Endothelial cell of umbilical vein (primary cell): ENCODE data around the gene ZNF143.

Experiments used
- CTCF ChIP-seq, 2 donors: IDR thresholded peaks; 1 replicate in 1 of 2; 2 replicates in 1 of 2; pipeline ENCODE4 v1.5.1; 2011; ENCODE audit warnings: low read length in 2 of 2, mild to moderate bottlenecking in 2 of 2, moderate library complexity in 2 of 2, control low read depth in 1 of 2, inconsistent platforms in 1 of 2, low read depth in 1 of 2; ENCODE audit not compliant: insufficient read depth in 1 of 2; ENCODE audit errors: extremely low read depth in 1 of 2
- EZH2 ChIP-seq: IDR thresholded peaks from 2 replicates; pipeline ENCODE4 v1.6.1; 2012; ENCODE audit warnings: borderline replicate concordance, low read depth, mild to moderate bottlenecking, moderate library complexity, low read length, inconsistent platforms; ENCODE audit not compliant: severe bottlenecking
- TF ChIP-seq, protein P1 (sequence below): IDR thresholded peaks from 2 replicates; pipeline ENCODE4 v1.6.1; 2011; ENCODE audit not compliant: insufficient read depth, insufficient read length

- TF ChIP-seq CTCF (IDR thresholded peaks at IDR 0.05; ENCODE audit: extremely low read depth in 1 of 2, insufficient read depth in 1 of 2, low read depth in 1 of 2, low read length in 2 of 2) = no peak
- TF ChIP-seq, protein P1, sequence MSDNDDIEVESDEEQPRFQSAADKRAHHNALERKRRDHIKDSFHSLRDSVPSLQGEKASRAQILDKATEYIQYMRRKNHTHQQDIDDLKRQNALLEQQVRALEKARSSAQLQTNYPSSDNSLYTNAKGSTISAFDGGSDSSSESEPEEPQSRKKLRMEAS = no peak
- no peak for TF ChIP-seq EZH2
These were observed 68.5 kb downstream of the ZNF143 start for GRCh38 chr11:9529334-9529650.
